Endodermal cell (in vitro differentiated cells): Measurements from ENCODE around the gene PRPSAP1. TPM values are rescaled to one million over a fixed set of nuclear protein-coding genes. Genes with fewer than 3 reads are reported as not detected.

Experiments
- DNase-seq: peaks from one replicate; pipeline ENCODE4 v3.0.0-alpha.2; 2017
- H3K27ac ChIP-seq: 2 replicates; pipeline ENCODE4 v1.5.1; 2013; ENCODE audit warnings: mild to moderate bottlenecking, low read depth, low read length, moderate library complexity
- H3K27me3 ChIP-seq: 2 replicates; pipeline ENCODE4 v1.6.1; 2013; ENCODE audit warnings: mild to moderate bottlenecking, low read length, moderate library complexity; ENCODE audit not compliant: insufficient read depth, control insufficient read depth, poor library complexity, severe bottlenecking
- H3K36me3 ChIP-seq: 2 replicates; pipeline ENCODE4 v1.7.0; 2013; ENCODE audit warnings: mild to moderate bottlenecking, low read length, moderate library complexity; ENCODE audit not compliant: control insufficient read depth, insufficient read depth
- H3K4me1 ChIP-seq: one replicate; pipeline ENCODE4 v1.7.0; 2013; ENCODE audit warnings: low read length; ENCODE audit not compliant: control insufficient read depth, insufficient read depth
- H3K4me3 ChIP-seq: 2 replicates; pipeline ENCODE4 v1.5.1; 2013; ENCODE audit warnings: mild to moderate bottlenecking, low read length, moderate library complexity
- H3K9ac ChIP-seq: 2 replicates; pipeline ENCODE4 v1.6.1; 2013; ENCODE audit warnings: mild to moderate bottlenecking, low read length, moderate library complexity; ENCODE audit not compliant: poor library complexity, severe bottlenecking; ENCODE audit errors: extremely low read depth
- H3K9me3 ChIP-seq: 2 replicates; pipeline ENCODE4 v1.6.1; 2013; ENCODE audit warnings: mild to moderate bottlenecking, low read length, moderate library complexity; ENCODE audit not compliant: control insufficient read depth
- H3K27ac Mint-ChIP-seq: 2 replicates; pipeline ENCODE4 v1.8.0; 2020; ENCODE audit warnings: mixed read lengths
- H3K27me3 Mint-ChIP-seq: 2 replicates; pipeline ENCODE4 v1.8.0; 2021; ENCODE audit warnings: mild to moderate bottlenecking, mixed read lengths; ENCODE audit not compliant: insufficient read depth
- H3K36me3 Mint-ChIP-seq: 2 replicates; pipeline ENCODE4 v1.8.0; 2020; ENCODE audit warnings: low read depth, mixed read lengths
- H3K4me1 Mint-ChIP-seq: 2 replicates; pipeline ENCODE4 v1.8.0; 2020; ENCODE audit warnings: mixed read lengths
- H3K4me3 Mint-ChIP-seq: 2 replicates; pipeline ENCODE4 v1.8.0; 2020; ENCODE audit warnings: mild to moderate bottlenecking, moderate library complexity, mixed read lengths
- H3K9me3 Mint-ChIP-seq: 2 replicates; pipeline ENCODE4 v1.8.0; 2020; ENCODE audit warnings: mild to moderate bottlenecking, mixed read lengths
- CTCF ChIP-seq: fragments of 200-600 bp; sonication (generic); conservative IDR thresholded peaks from 2 replicates; pipeline ENCODE4 v1.5.0; 2021; ENCODE audit warnings: antibody characterized with exemption, mild to moderate bottlenecking
- WGBS, 2 experiments: methylation state at CpG; one replicate each; pipeline versions ENCODE4 v1.1.5 to v1.1.7; 2013; ENCODE audit warnings: missing lambda C conversion rate in 2 of 2, mixed read lengths in 1 of 2; ENCODE audit not compliant: insufficient coverage in 1 of 2, insufficient read length in 1 of 2; 5-methylcytosine and 5-hydroxymethylcytosine counted together
- total RNA-seq, 2 donors: library from RNA; stranded (reverse); fragmentation: NEBNext Ultra II Directional in 1 of 2; extraction: Animal tissue kit (Norgen Biotek cat#: 25700) in 1 of 2; gene quantifications; 2 replicates in 1 of 2; 3 replicates in 1 of 2; pipeline ENCODE4 v1.2.1, GENCODE V29; 2021

The PRPSAP1 gene
- total RNA-seq, 2 donors from 2014 or later, result 60.9 to 89.8 TPM

GRCh38 chr17:76278952-76279741 lies 74.6 kb downstream of the PRPSAP1 start:
- Mint-ChIP-seq H3K27ac (no peak overlapping the region), H3K9me3 (no peaks in the 10 kb centered on the region)
- peak; percentile 98 for TF ChIP-seq CTCF

GRCh38 chr17:76278268-76278908 lies 75.3 kb downstream of the PRPSAP1 start:
- no peaks in the 10 kb centered on the region for H3K9me3 Mint-ChIP-seq
- H3K4me3 Mint-ChIP-seq, result no peak overlapping the region
- no peaks in the 10 kb centered on the region for H3K36me3 Mint-ChIP-seq
- H3K9me3 ChIP-seq, result no peaks in the 10 kb centered on the region
- H3K27me3 Mint-ChIP-seq, result no peaks in the 10 kb centered on the region
- H3K27me3 ChIP-seq, result no peaks in the 10 kb centered on the region
- H3K4me3 ChIP-seq, result no peak overlapping the region
- no peak for DNase-seq
- no peaks in the 10 kb centered on the region for H3K4me1 Mint-ChIP-seq
- TF ChIP-seq CTCF, result no peak
- H3K36me3 ChIP-seq, result no peaks in the 10 kb centered on the region
- WGBS, 2 experiments, result 94 to 96% methylated on average over 10 to 19 of the region's 19 CpGs
- no peak overlapping the region for H3K27ac Mint-ChIP-seq
- H3K9ac ChIP-seq, result no peak overlapping the region
- H3K27ac ChIP-seq, result no peak overlapping the region
- no peaks in the 10 kb centered on the region for H3K4me1 ChIP-seq

More at GRCh38 chr17:76278952-76279741, 74.6 kb downstream of the PRPSAP1 start:
- peak; percentile 99 for DNase-seq
- no peak overlapping the region for H3K9ac ChIP-seq
- no peaks in the 10 kb centered on the region for H3K9me3 ChIP-seq
- H3K4me1 Mint-ChIP-seq, result no peaks in the 10 kb centered on the region
- H3K27me3 ChIP-seq, result no peaks in the 10 kb centered on the region
- H3K27me3 Mint-ChIP-seq, result no peaks in the 10 kb centered on the region
- no peak overlapping the region for H3K4me3 Mint-ChIP-seq
- 71% methylated on average over 20 to 28 of the region's 28 CpGs for WGBS, 2 experiments
- H3K4me3 ChIP-seq, result no peak overlapping the region
- no peaks in the 10 kb centered on the region for H3K36me3 Mint-ChIP-seq
- no peaks in the 10 kb centered on the region for H3K36me3 ChIP-seq
- no peaks in the 10 kb centered on the region for H3K4me1 ChIP-seq
- H3K27ac ChIP-seq, result no peak overlapping the region

GRCh38 chr17:76277300-76278267 lies 76.1 kb downstream of the PRPSAP1 start:
- Mint-ChIP-seq H3K4me1 (no peaks in the 10 kb centered on the region), H3K9me3 (no peaks in the 10 kb centered on the region)
- 91 to 92% methylated on average over 11 to 31 of the region's 31 CpGs for WGBS, 2 experiments

More at GRCh38 chr17:76277300-76278267, 76.1 kb downstream of the PRPSAP1 start:
- H3K4me3 ChIP-seq, result no peak overlapping the region
- no peak overlapping the region for H3K27ac ChIP-seq
- no peak overlapping the region for H3K4me3 Mint-ChIP-seq
- no peak for TF ChIP-seq CTCF
- no peaks in the 10 kb centered on the region for H3K9me3 ChIP-seq
- H3K36me3 Mint-ChIP-seq, result no peaks in the 10 kb centered on the region
- H3K27ac Mint-ChIP-seq, result peak overlapping the region; percentile 52
- no peaks in the 10 kb centered on the region for H3K27me3 Mint-ChIP-seq
- DNase-seq, result no peak
- no peak overlapping the region for H3K9ac ChIP-seq
- H3K27me3 ChIP-seq, result no peaks in the 10 kb centered on the region
- H3K4me1 ChIP-seq, result no peaks in the 10 kb centered on the region
- no peaks in the 10 kb centered on the region for H3K36me3 ChIP-seq
